Measurements from ENCODE around the gene CCDC83. TPM values are rescaled to one million over a fixed set of nuclear protein-coding genes. Genes with fewer than 3 reads are reported as not detected.

The CCDC83 gene
- total and polyA plus RNA-seq, 2 experiments from 2014 or later = not detected

DNA sequence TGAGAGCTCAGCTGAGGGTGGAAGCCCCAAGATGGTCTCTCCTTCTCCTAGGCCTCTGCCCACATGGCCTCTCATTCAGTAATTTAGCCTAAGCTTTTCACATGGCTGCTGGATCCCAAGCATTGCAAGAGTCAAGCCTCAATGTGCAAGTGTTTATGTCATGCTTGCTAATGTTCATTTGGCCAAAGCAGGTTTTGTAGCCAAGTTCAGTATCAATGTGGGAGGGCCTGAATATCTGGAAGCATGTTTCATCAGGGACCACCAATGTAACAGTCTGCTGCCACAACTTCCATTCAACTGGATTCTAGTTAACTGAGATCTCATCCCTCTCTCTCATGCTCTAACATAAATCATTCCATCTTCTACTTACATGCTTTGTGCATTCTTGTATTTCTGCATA is 35.7 kb upstream of the CCDC83 start:
- no peaks in the 10 kb centered on the region for H3K4me1 ChIP-seq (ENCODE audit: low read depth)
- H3K27me3 ChIP-seq = peaks cover 8% of the 10 kb centered on the region
- DNase-seq (ENCODE audit: low read depth in 1 of 2, low spot score in 1 of 2) = no peak
- no peaks in the 10 kb centered on the region for H3K36me3 ChIP-seq
- no peak overlapping the region for H3K27ac ChIP-seq
- H3K4me3 ChIP-seq = no peak overlapping the region
- TF ChIP-seq, protein P1, sequence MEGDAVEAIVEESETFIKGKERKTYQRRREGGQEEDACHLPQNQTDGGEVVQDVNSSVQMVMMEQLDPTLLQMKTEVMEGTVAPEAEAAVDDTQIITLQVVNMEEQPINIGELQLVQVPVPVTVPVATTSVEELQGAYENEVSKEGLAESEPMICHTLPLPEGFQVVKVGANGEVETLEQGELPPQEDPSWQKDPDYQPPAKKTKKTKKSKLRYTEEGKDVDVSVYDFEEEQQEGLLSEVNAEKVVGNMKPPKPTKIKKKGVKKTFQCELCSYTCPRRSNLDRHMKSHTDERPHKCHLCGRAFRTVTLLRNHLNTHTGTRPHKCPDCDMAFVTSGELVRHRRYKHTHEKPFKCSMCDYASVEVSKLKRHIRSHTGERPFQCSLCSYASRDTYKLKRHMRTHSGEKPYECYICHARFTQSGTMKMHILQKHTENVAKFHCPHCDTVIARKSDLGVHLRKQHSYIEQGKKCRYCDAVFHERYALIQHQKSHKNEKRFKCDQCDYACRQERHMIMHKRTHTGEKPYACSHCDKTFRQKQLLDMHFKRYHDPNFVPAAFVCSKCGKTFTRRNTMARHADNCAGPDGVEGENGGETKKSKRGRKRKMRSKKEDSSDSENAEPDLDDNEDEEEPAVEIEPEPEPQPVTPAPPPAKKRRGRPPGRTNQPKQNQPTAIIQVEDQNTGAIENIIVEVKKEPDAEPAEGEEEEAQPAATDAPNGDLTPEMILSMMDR (IDR thresholded peaks at IDR 0.05; ENCODE audit: low read depth, low read length) = no peak
- H3K9me3 ChIP-seq (ENCODE audit: low read depth) = no peaks in the 10 kb centered on the region

DNA sequence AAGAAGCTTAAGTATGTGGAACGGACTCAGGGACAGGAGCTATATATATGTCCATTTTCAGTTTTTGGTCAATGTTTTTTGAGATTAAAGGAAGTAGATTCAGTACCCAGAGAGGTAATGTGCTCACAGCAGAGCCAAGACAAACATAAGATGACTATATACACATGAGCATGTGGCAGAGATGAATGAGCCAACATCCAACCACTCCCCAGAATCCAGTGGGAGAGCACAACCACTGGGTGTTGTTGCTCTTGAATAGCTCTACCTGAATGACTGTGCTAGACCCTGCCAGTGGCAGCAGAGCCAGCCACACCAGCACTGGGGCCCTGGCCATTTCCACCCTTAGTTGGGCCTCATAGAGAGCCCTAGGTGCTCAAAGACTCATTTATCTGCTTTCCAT is 33.5 kb upstream of the CCDC83 start:
- no peaks in the 10 kb centered on the region for H3K9me3 ChIP-seq (ENCODE audit: low read depth)
- H3K36me3 ChIP-seq = no peaks in the 10 kb centered on the region
- no peak for DNase-seq (ENCODE audit: low read depth in 1 of 2, low spot score in 1 of 2)
- no peak overlapping the region for H3K27ac ChIP-seq
- TF ChIP-seq, protein P1 (IDR thresholded peaks at IDR 0.05; ENCODE audit: low read depth, low read length) = no peak
- no peaks in the 10 kb centered on the region for H3K4me1 ChIP-seq (ENCODE audit: low read depth)
- no peak overlapping the region for H3K4me3 ChIP-seq
- no peaks in the 10 kb centered on the region for H3K27me3 ChIP-seq

DNA sequence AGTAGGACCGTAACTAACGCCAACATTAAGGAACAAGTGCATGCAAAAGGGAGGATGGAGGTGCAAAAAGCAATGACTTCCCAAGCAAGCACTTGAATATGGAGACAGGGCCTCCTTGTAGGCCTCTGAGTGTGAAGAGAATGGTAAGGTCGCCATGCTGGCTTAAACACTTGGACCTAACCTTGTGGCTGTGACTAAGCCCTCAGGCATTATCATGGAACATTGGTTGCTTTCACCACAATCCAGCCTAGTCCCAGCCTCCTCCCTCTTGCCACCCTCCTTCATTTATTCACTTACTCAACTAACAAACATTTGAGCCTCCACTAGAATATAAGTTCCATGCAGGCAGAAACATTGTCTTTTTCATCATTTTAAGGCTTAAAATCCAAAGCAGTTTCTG is 32.4 kb upstream of the CCDC83 start:
- peak in 1 of 2 donors; percentile 35 for DNase-seq (ENCODE audit: low read depth in 1 of 2, low spot score in 1 of 2)
- H3K9me3 ChIP-seq (ENCODE audit: low read depth) = no peaks in the 10 kb centered on the region
- H3K36me3 ChIP-seq = no peaks in the 10 kb centered on the region

DNA sequence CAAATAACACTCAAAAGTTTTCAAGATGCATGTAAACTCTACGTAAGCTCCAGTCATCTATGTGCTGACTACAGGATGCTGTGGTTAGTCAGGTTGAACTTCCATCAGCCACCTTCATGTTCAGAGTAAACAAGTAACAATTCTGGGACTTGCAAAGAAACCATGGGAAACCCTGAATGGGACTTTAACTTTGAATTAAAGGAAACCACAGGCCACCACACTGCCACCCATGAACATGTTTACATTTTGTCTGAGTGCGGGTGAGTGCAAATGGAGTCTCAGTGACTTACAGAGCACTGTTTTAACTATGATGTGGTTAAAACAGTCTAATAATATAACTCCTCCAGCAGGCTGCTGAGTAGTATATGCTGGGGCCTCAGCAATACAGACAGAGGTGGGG is 31.4 kb upstream of the CCDC83 start:
- Histone ChIP-seq H3K4me3 (no peak overlapping the region), H3K27me3 (no peaks in the 10 kb centered on the region), H3K27ac (no peak overlapping the region), H3K4me1 (ENCODE audit: low read depth) (peaks cover 14% of the 10 kb centered on the region), H3K9me3 (ENCODE audit: low read depth) (no peaks in the 10 kb centered on the region), H3K36me3 (no peaks in the 10 kb centered on the region)
- no peak for DNase-seq (ENCODE audit: low read depth in 1 of 2, low spot score in 1 of 2)
- TF ChIP-seq, protein P1 (IDR thresholded peaks at IDR 0.05; ENCODE audit: low read depth, low read length) = no peak

More for the DNA sequence above, 32.4 kb upstream of the CCDC83 start:
- no peak overlapping the region for H3K27ac ChIP-seq
- no peak overlapping the region for H3K4me3 ChIP-seq
- TF ChIP-seq, protein P1 (IDR thresholded peaks at IDR 0.05; ENCODE audit: low read depth, low read length) = no peak
- peaks cover 6% of the 10 kb centered on the region for H3K4me1 ChIP-seq (ENCODE audit: low read depth)
- H3K27me3 ChIP-seq = no peaks in the 10 kb centered on the region

DNA sequence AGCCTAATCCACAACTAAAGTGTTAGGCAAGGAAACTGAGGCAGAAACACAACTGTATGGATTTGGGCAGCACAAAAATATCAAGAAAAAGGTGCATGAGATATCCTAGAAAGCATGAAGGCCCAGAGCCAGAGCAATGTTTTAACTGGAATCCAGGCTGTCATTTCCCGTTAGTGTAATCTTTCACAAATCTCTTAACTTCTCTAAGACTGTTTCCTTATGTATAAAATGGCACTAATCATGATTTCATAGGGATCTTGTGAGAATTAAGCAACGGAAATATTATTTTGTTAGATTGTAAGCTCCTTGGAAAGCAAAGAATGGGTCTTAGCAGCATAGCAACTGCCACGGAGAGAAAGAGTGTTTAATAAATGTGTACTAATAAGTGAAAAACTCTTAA is 29.6 kb upstream of the CCDC83 start:
- TF ChIP-seq, protein P1 (IDR thresholded peaks at IDR 0.05; ENCODE audit: low read depth, low read length) = no peak
- Histone ChIP-seq H3K4me1 (ENCODE audit: low read depth) (peaks cover 14% of the 10 kb centered on the region), H3K27ac (no peak overlapping the region), H3K4me3 (no peak overlapping the region), H3K27me3 (no peaks in the 10 kb centered on the region), H3K9me3 (ENCODE audit: low read depth) (no peaks in the 10 kb centered on the region), H3K36me3 (no peaks in the 10 kb centered on the region)
- no peak for DNase-seq (ENCODE audit: low read depth in 1 of 2, low spot score in 1 of 2)

All from cardiac muscle cell (in vitro differentiated cells and primary cell).